ENCODE measurements around the gene GPR173.
A peak's percentile ranks its signal among the peaks of the same experiment; 100 is the strongest.

GPR173 gene

GRCh38 chrX:53093177-53093655 lies 44.6 kb downstream of the GPR173 start:
- Histone ChIP-seq H3K27ac (ENCODE audit: low read length) (peak overlapping the region; percentile 69), H3K36me3 (replicated peaks; ENCODE audit: low read depth, low read length) (no peaks in the 10 kb centered on the region), H3K79me2 (ENCODE audit: low read length) (peaks cover 4% of the 10 kb centered on the region), H3K27me3 (ENCODE audit: low read depth, low read length) (no peaks in the 10 kb centered on the region), H2AFZ (ENCODE audit: low read depth, low read length) (peak overlapping the region; percentile 88), H3K9me3 (ENCODE audit: insufficient read depth, low read length) (no peaks in the 10 kb centered on the region), H3K4me1 (ENCODE audit: low read length) (peaks cover 5% of the 10 kb centered on the region; the same call in 1 of the 2 replicates), H3K9ac (ENCODE audit: low read length) (peak overlapping the region; percentile 70), H4K20me1 (ENCODE audit: insufficient read depth, low read length) (no peaks in the 10 kb centered on the region), H3K4me2 (ENCODE audit: low read length) (peak overlapping the region; percentile 96), H3K4me3 (ENCODE audit: low read length) (peak overlapping the region; percentile 95)
- TF ChIP-seq EZH2phosphoT487 (IDR thresholded peaks at IDR 0.05; ENCODE audit: low read depth): no peak
- TF ChIP-seq, protein P1, sequence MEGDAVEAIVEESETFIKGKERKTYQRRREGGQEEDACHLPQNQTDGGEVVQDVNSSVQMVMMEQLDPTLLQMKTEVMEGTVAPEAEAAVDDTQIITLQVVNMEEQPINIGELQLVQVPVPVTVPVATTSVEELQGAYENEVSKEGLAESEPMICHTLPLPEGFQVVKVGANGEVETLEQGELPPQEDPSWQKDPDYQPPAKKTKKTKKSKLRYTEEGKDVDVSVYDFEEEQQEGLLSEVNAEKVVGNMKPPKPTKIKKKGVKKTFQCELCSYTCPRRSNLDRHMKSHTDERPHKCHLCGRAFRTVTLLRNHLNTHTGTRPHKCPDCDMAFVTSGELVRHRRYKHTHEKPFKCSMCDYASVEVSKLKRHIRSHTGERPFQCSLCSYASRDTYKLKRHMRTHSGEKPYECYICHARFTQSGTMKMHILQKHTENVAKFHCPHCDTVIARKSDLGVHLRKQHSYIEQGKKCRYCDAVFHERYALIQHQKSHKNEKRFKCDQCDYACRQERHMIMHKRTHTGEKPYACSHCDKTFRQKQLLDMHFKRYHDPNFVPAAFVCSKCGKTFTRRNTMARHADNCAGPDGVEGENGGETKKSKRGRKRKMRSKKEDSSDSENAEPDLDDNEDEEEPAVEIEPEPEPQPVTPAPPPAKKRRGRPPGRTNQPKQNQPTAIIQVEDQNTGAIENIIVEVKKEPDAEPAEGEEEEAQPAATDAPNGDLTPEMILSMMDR (IDR thresholded peaks at IDR 0.05; ENCODE audit: low read depth, low read length): peak; percentile 62

GRCh38 chrX:53093748-53094581 lies 45.4 kb downstream of the GPR173 start, which contains the start of gene KANTR:
TSS of gene KANTR (plus strand) at chrX:53094142. CDS start at chrX:53124273, 30,131 bp downstream.
- peaks cover 5% of the 10 kb centered on the region; the same call in 1 of the 2 replicates for H3K4me1 ChIP-seq (ENCODE audit: low read length)
- H3K9ac ChIP-seq (ENCODE audit: low read length): peak within 1 kb of the TSS; percentile 70
- H3K36me3 ChIP-seq (replicated peaks; ENCODE audit: low read depth, low read length): no peaks in the 10 kb centered on the region
- H4K20me1 ChIP-seq (ENCODE audit: insufficient read depth, low read length): no peaks in the 10 kb centered on the region
- peak within 1 kb of the TSS; percentile 88 for H2AFZ ChIP-seq (ENCODE audit: low read depth, low read length)
- H3K4me3 ChIP-seq (ENCODE audit: low read length): peak within 1 kb of the TSS; percentile 95
- H3K27ac ChIP-seq (ENCODE audit: low read length): peak within 1 kb of the TSS; percentile 69
- peak within 1 kb of the TSS; percentile 96 for H3K4me2 ChIP-seq (ENCODE audit: low read length)
- H3K9me3 ChIP-seq (ENCODE audit: insufficient read depth, low read length): no peaks in the 10 kb centered on the region
- H3K79me2 ChIP-seq (ENCODE audit: low read length): peaks cover 4% of the 10 kb centered on the region
- TF ChIP-seq, protein P1 (IDR thresholded peaks at IDR 0.05; ENCODE audit: low read depth, low read length): no peak
- no peak for TF ChIP-seq EZH2phosphoT487 (IDR thresholded peaks at IDR 0.05; ENCODE audit: low read depth)
- H3K27me3 ChIP-seq (ENCODE audit: low read depth, low read length): no peaks in the 10 kb centered on the region

- Histone ChIP-seq H3K4me2 (ENCODE audit: low read length) (peak overlapping the region; percentile 91), H3K4me1 (ENCODE audit: low read length) (peaks cover 5% of the 10 kb centered on the region; the same call in 1 of the 2 replicates), H3K27me3 (ENCODE audit: low read depth, low read length) (no peaks in the 10 kb centered on the region), H3K4me3 (ENCODE audit: low read length) (peak overlapping the region; percentile 95), H3K27ac (ENCODE audit: low read length) (peak overlapping the region; percentile 68), H3K79me2 (ENCODE audit: low read length) (peaks cover 4% of the 10 kb centered on the region), H3K36me3 (replicated peaks; ENCODE audit: low read depth, low read length) (no peaks in the 10 kb centered on the region), H4K20me1 (ENCODE audit: insufficient read depth, low read length) (no peaks in the 10 kb centered on the region), H3K9me3 (ENCODE audit: insufficient read depth, low read length) (no peaks in the 10 kb centered on the region), H2AFZ (ENCODE audit: low read depth, low read length) (peak overlapping the region; percentile 77), H3K9ac (ENCODE audit: low read length) (peak overlapping the region; percentile 69)
- TF ChIP-seq, protein P1 (IDR thresholded peaks at IDR 0.05; ENCODE audit: low read depth, low read length): no peak
- TF ChIP-seq EZH2phosphoT487 (IDR thresholded peaks at IDR 0.05; ENCODE audit: low read depth): no peak
These were observed 46.0 kb downstream of the GPR173 start for GRCh38 chrX:53094582-53094905.

DNA sequence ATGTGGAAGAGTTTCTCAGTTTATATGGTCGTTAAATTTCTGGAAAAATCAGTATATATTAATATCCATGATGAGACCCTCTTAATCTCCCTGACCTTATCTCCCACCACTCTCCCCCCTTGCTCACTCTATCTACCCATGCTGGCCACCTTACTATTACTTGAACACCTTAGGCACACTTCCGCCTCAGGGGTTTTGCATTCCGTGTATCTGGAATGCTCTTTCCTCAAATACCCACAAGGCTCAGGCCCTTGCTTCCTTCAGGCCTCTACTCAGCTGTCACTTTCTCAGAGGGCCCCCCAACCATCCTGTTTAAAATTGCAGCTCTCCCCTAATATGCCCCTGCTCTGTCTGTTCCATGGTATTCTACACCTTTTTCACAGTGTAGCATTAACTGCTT lies 47.2 kb downstream of the GPR173 start:
- Histone ChIP-seq H3K4me3 (ENCODE audit: low read length) (no peak overlapping the region), H3K79me2 (ENCODE audit: low read length) (peaks cover 4% of the 10 kb centered on the region), H3K9me3 (ENCODE audit: insufficient read depth, low read length) (no peaks in the 10 kb centered on the region), H3K27ac (ENCODE audit: low read length) (no peak overlapping the region), H4K20me1 (ENCODE audit: insufficient read depth, low read length) (no peaks in the 10 kb centered on the region), H3K4me2 (ENCODE audit: low read length) (no peak overlapping the region), H3K9ac (ENCODE audit: low read length) (no peak overlapping the region), H2AFZ (ENCODE audit: low read depth, low read length) (no peak overlapping the region), H3K27me3 (ENCODE audit: low read depth, low read length) (no peaks in the 10 kb centered on the region), H3K36me3 (replicated peaks; ENCODE audit: low read depth, low read length) (no peaks in the 10 kb centered on the region), H3K4me1 (ENCODE audit: low read length) (peaks cover 5% of the 10 kb centered on the region; the same call in 1 of the 2 replicates)
- TF ChIP-seq, protein P1 (IDR thresholded peaks at IDR 0.05; ENCODE audit: low read depth, low read length): no peak
- no peak for TF ChIP-seq EZH2phosphoT487 (IDR thresholded peaks at IDR 0.05; ENCODE audit: low read depth)
